Measurements from ENCODE around the gene TBX19. TPM values are rescaled to one million over a fixed set of nuclear protein-coding genes. Genes with fewer than 3 reads are reported as not detected.

The TBX19 gene
- total and polyA plus RNA-seq, 10 of the 15 experiments (the other 5 are each of a cell fraction or from before 2014, with no cell fraction given) = 0.13 to 6.9 (median 1.2) TPM

- TF ChIP-seq REST (IDR thresholded peaks at IDR 0.05; ENCODE audit: low read depth, low read length) = no peak
Observed at GRCh38 chr1:168281603-168282325, 1.1 kb downstream of the TBX19 start (continued).

- ATAC-seq (no peak), FAIRE-seq (no peak), DNase-seq (ENCODE audit: low read depth, low spot score) (no peak)
- Histone ChIP-seq H3K4me2 (ENCODE audit: control insufficient read depth, insufficient read depth) (no peak overlapping the region), H4K20me1 (ENCODE audit: control insufficient read depth, insufficient read depth) (no peaks in the 10 kb centered on the region), H3K9ac (ENCODE audit: control insufficient read depth, insufficient read depth, low read length) (no peak overlapping the region), H3K4me1 (ENCODE audit: control insufficient read depth, insufficient read depth, low read length) (no peaks in the 10 kb centered on the region), H2AFZ (ENCODE audit: control insufficient read depth, low read depth, low read length) (no peak overlapping the region), H3K27me3 (replicated peaks in 1 of 2; ENCODE audit: control insufficient read depth in 2 of 2, insufficient read depth in 2 of 2, low read length in 1 of 2) (no peaks in the 10 kb centered on the region), H3K27ac (ENCODE audit: control insufficient read depth, insufficient read depth) (no peak overlapping the region), H3K4me3 (no peak overlapping the region), H3K36me3 (ENCODE audit: control insufficient read depth in 2 of 2, insufficient read depth in 2 of 2, low read length in 1 of 2) (no peaks in the 10 kb centered on the region), H3K9me3 (replicated peaks; ENCODE audit: control insufficient read depth, insufficient read depth, low read length) (no peaks in the 10 kb centered on the region), H3K79me2 (ENCODE audit: control insufficient read depth, insufficient read depth, low read length) (no peaks in the 10 kb centered on the region)
- intact Hi-C loops (cut with micrococcal nuclease; ENCODE audit: unreplicated experiment) (no loop called here), in situ Hi-C loops (cut with MboI) (no loop called here)
- ChIA-PET RAD21 (ENCODE audit: unreplicated experiment) (no interaction called here), CTCF (no interaction called here), SMC1A (ENCODE audit: uncharacterized antibody, unreplicated experiment) (interaction anchor here (0.5 kb wide), 1 partner anchor 462 kb away, joined by 3 read pairs; no protein-coding TSS in a partner anchor), POLR2A (no interaction called here)
- no TSS peak for BruUV-seq (replicated peaks)
- TF ChIP-seq RUNX3 (IDR thresholded peaks at IDR 0.05; ENCODE audit: low read length) (peak; percentile 14; the same call in 1 of the 2 replicates), E2F8 (IDR thresholded peaks at IDR 0.05; ENCODE audit: low read depth, partially characterized antibody) (no peak), NFYB (IDR thresholded peaks at IDR 0.05; ENCODE audit: insufficient read depth, low read depth, low read length) (no peak)
Observed at GRCh38 chr1:168285521-168285790, 4.8 kb downstream of the TBX19 start.
